WERI-Rb-1 (cell line): ENCODE results near the gene NTN1.

Source experiments
- DNase-seq: peaks from one replicate; pipeline ENCODE4 v3.0.0-alpha.2; 2020
- H3K27ac ChIP-seq: fragments of 250-450 bp; sonication (Bioruptor Pico); 2 replicates; pipeline ENCODE4 v1.5.1; 2020; ENCODE audit warnings: mild to moderate bottlenecking, moderate library complexity
- H3K27me3 ChIP-seq: fragments of 250-450 bp; sonication (Bioruptor Pico); 2 replicates; pipeline ENCODE4 v1.5.1; 2021; ENCODE audit warnings: mild to moderate bottlenecking, low read depth, moderate library complexity; ENCODE audit not compliant: insufficient read depth, severe bottlenecking
- H3K36me3 ChIP-seq: fragments of 250-450 bp; sonication (Bioruptor Pico); 2 replicates; pipeline ENCODE4 v1.5.1; 2020; ENCODE audit warnings: mild to moderate bottlenecking, moderate library complexity
- H3K4me3 ChIP-seq: 2 replicates; pipeline ENCODE4 v1.5.1; 2011; ENCODE audit warnings: low read depth, mild to moderate bottlenecking, control low read depth, low read length
- H3K9me3 ChIP-seq: fragments of 250-450 bp; sonication (Bioruptor Pico); 2 replicates; pipeline ENCODE4 v1.5.1; 2021; ENCODE audit warnings: mild to moderate bottlenecking, moderate library complexity; ENCODE audit not compliant: severe bottlenecking
- CTCF ChIP-seq: IDR thresholded peaks from 2 replicates; pipeline ENCODE4 v1.5.1; 2011; ENCODE audit warnings: low read depth, mild to moderate bottlenecking, control low read depth, inconsistent platforms, low read length

The NTN1 gene

GRCh38 chr17:9199571-9200551 lies 178.6 kb downstream of the NTN1 start:
- H3K36me3 ChIP-seq: no peaks in the 10 kb centered on the region; the same call in 1 of the 2 replicates
- H3K4me3 ChIP-seq: 0 out of 2 replicates have a peak overlapping the region, but pooled peaks have one; percentile 0
- H3K27me3 ChIP-seq: no peaks in the 10 kb centered on the region
- no peak for TF ChIP-seq CTCF
- peak; percentile 66 for DNase-seq
- no peaks in the 10 kb centered on the region for H3K9me3 ChIP-seq
- H3K27ac ChIP-seq: peak overlapping the region; percentile 53

- Histone ChIP-seq H3K27ac (peak overlapping the region; percentile 53; the same call in 1 of the 2 replicates), H3K36me3 (no peaks in the 10 kb centered on the region; the same call in 1 of the 2 replicates), H3K9me3 (no peaks in the 10 kb centered on the region), H3K4me3 (0 out of 2 replicates have a peak overlapping the region, but pooled peaks have one; percentile 0), H3K27me3 (no peaks in the 10 kb centered on the region)
- DNase-seq: no peak
- TF ChIP-seq CTCF: no peak
Measured at GRCh38 chr17:9200699-9201359, 179.5 kb downstream of the NTN1 start.

GRCh38 chr17:9202532-9202931 lies 181.2 kb downstream of the NTN1 start:
- Histone ChIP-seq H3K36me3 (no peaks in the 10 kb centered on the region), H3K27ac (no peak overlapping the region), H3K27me3 (no peaks in the 10 kb centered on the region), H3K4me3 (no peak overlapping the region), H3K9me3 (no peaks in the 10 kb centered on the region)
- no peak for TF ChIP-seq CTCF
- DNase-seq: no peak

- Histone ChIP-seq H3K9me3 (no peaks in the 10 kb centered on the region), H3K36me3 (no peaks in the 10 kb centered on the region), H3K27ac (peak overlapping the region; percentile 8; the same call in 1 of the 2 replicates), H3K27me3 (no peaks in the 10 kb centered on the region), H3K4me3 (no peak overlapping the region)
- no peak for TF ChIP-seq CTCF
- peak; percentile 56 for DNase-seq
Measured at GRCh38 chr17:9203771-9204425, 182.6 kb downstream of the NTN1 start.

- no peak overlapping the region for H3K4me3 ChIP-seq
- no peaks in the 10 kb centered on the region for H3K27me3 ChIP-seq
- no peak for TF ChIP-seq CTCF
- no peak overlapping the region for H3K27ac ChIP-seq
- H3K9me3 ChIP-seq: no peaks in the 10 kb centered on the region
- no peak for DNase-seq
- no peaks in the 10 kb centered on the region for H3K36me3 ChIP-seq
Measured at GRCh38 chr17:9204637-9205329, 183.5 kb downstream of the NTN1 start.
